Lower leg skin (tissue), 3 donors: ENCODE results near the gene MAP3K19.

Experiments
- CTCF ChIP-seq, 3 donors: fragments of 450-650 bp; IDR thresholded peaks; one replicate each; pipeline ENCODE4 v1.5.1; 2016; ENCODE audit warnings: antibody characterized with exemption in 3 of 3, mild to moderate bottlenecking in 3 of 3, moderate library complexity in 2 of 3
- POLR2A ChIP-seq, 2 donors: fragments of 450-650 bp; IDR thresholded peaks; one replicate each; pipeline ENCODE4 v1.6.1; 2016 to 2017; ENCODE audit warnings: antibody characterized with exemption in 2 of 2, mild to moderate bottlenecking in 1 of 2, moderate library complexity in 1 of 2

- TF ChIP-seq POLR2A (IDR thresholded peaks at IDR 0.05) (no peak), CTCF (IDR thresholded peaks at IDR 0.05) (no peak)
Measured at GRCh38 chr2:134985061-134985460, 62.2 kb downstream of the MAP3K19 start.
